ENCODE results near the gene SCAANT1.

The SCAANT1 gene

GRCh38 chr3:63912768-63913588, 795 bp upstream of the SCAANT1 start:
- peak; percentile 53 for DNase-seq (ENCODE audit: low spot score)
- TF ChIP-seq CTCF (IDR thresholded peaks at IDR 0.05; ENCODE audit: borderline replicate concordance, control extremely low read depth, extremely low read depth, insufficient read depth, missing control alignments): no peak
- in situ Hi-C loops (cut with MboI; ENCODE audit: low sequenced_read_pairs, unreplicated experiment): no loop called here

GRCh38 chr3:63911509-63911872, 692 bp downstream of the SCAANT1 start:
- peak; percentile 47 for DNase-seq (ENCODE audit: low spot score)
- TF ChIP-seq CTCF (IDR thresholded peaks at IDR 0.05; ENCODE audit: borderline replicate concordance, control extremely low read depth, extremely low read depth, insufficient read depth, missing control alignments): no peak
- in situ Hi-C loops (cut with MboI; ENCODE audit: low sequenced_read_pairs, unreplicated experiment): no loop called here

GRCh38 chr3:63910891-63911290, 1.3 kb downstream of the SCAANT1 start:
- TF ChIP-seq CTCF (IDR thresholded peaks at IDR 0.05; ENCODE audit: borderline replicate concordance, control extremely low read depth, extremely low read depth, insufficient read depth, missing control alignments): no peak
- in situ Hi-C loops (cut with MboI; ENCODE audit: low sequenced_read_pairs, unreplicated experiment): no loop called here
- DNase-seq (ENCODE audit: low spot score): peak; percentile 38

- no peak for DNase-seq (ENCODE audit: low spot score)
- TF ChIP-seq CTCF (IDR thresholded peaks at IDR 0.05; ENCODE audit: borderline replicate concordance, control extremely low read depth, extremely low read depth, insufficient read depth, missing control alignments): no peak
- in situ Hi-C loops (cut with MboI; ENCODE audit: low sequenced_read_pairs, unreplicated experiment): no loop called here
These were observed 2.2 kb downstream of the SCAANT1 start for GRCh38 chr3:63910001-63910400.

GRCh38 chr3:63909431-63909830, 2.8 kb downstream of the SCAANT1 start:
- TF ChIP-seq CTCF (IDR thresholded peaks at IDR 0.05; ENCODE audit: borderline replicate concordance, control extremely low read depth, extremely low read depth, insufficient read depth, missing control alignments): no peak
- no peak for DNase-seq (ENCODE audit: low spot score)
- in situ Hi-C loops (cut with MboI; ENCODE audit: low sequenced_read_pairs, unreplicated experiment): no loop called here

- in situ Hi-C loops (cut with MboI; ENCODE audit: low sequenced_read_pairs, unreplicated experiment): no loop called here
- TF ChIP-seq CTCF (IDR thresholded peaks at IDR 0.05; ENCODE audit: borderline replicate concordance, control extremely low read depth, extremely low read depth, insufficient read depth, missing control alignments): no peak
These were observed 3.4 kb downstream of the SCAANT1 start for GRCh38 chr3:63908776-63909175.

More at GRCh38 chr3:63908776-63909175, 3.4 kb downstream of the SCAANT1 start:
- no peak for DNase-seq (ENCODE audit: low spot score)
